SHP77 (cell line): ENCODE results near the gene TAF12.
"Not testable (repeated sequence)": the region's sequence is repeated elsewhere in the genome, so short reads cannot be mapped to it uniquely, and the experiment has no call there.

ENCODE experiments used
- DNase-seq, 2 experiments: peaks; one replicate each; lab custom pipeline; 2025; lab: John Stamatoyannopoulos, UW

The TAF12 gene

GRCh38 chr1:28645406-28645805 is 2.5 kb upstream of the TAF12 start:
- not testable (repeated sequence) for DNase-seq

- DNase-seq, result no peak
Observed at GRCh38 chr1:28644494-28644893, 1.6 kb upstream of the TAF12 start.

GRCh38 chr1:28642056-28642846 is 616 bp downstream of the TAF12 start:
- no peak for DNase-seq

- DNase-seq, result peak in 1 of 2 experiments; percentile 11
Observed at GRCh38 chr1:28640766-28641165, 2.1 kb downstream of the TAF12 start.

- no peak for DNase-seq
Observed at GRCh38 chr1:28632560-28632959, 10.3 kb downstream of the TAF12 start.

- DNase-seq, result no peak
Observed at GRCh38 chr1:28631713-28632112, 11.2 kb downstream of the TAF12 start.

- DNase-seq, result no peak
Observed at GRCh38 chr1:28613175-28613574, 29.7 kb downstream of the TAF12 start.

GRCh38 chr1:28606771-28607170 is 36.1 kb downstream of the TAF12 start:
- no peak for DNase-seq

- no peak for DNase-seq
Observed at GRCh38 chr1:28604962-28605361, 37.9 kb downstream of the TAF12 start.

GRCh38 chr1:28604411-28604810 is 38.5 kb downstream of the TAF12 start:
- DNase-seq, result no peak

GRCh38 chr1:28602536-28603439 is 40.1 kb downstream of the TAF12 start:
- peak; percentile 35 to 41 for DNase-seq

GRCh38 chr1:28601696-28602095 is 41.2 kb downstream of the TAF12 start:
- DNase-seq, result no peak

GRCh38 chr1:28596276-28596675 is 46.6 kb downstream of the TAF12 start:
- DNase-seq, result not testable (repeated sequence)

GRCh38 chr1:28595412-28596191 is 47.3 kb downstream of the TAF12 start:
- DNase-seq, result no peak

- not testable (repeated sequence) for DNase-seq
Observed at GRCh38 chr1:28594686-28595411, 48.0 kb downstream of the TAF12 start.

GRCh38 chr1:28593988-28594356 is 48.9 kb downstream of the TAF12 start:
- DNase-seq, result not testable (repeated sequence)

- DNase-seq, result no peak
Observed at GRCh38 chr1:28592321-28593071, 50.4 kb downstream of the TAF12 start.

GRCh38 chr1:28591708-28592320 is 51.1 kb downstream of the TAF12 start, which contains the start of gene RAB42:
Gene RAB42, plus strand, starts transcription at chr1:28592265. Its CDS starts 247 bp downstream, at chr1:28592512.
- DNase-seq, result no peak

GRCh38 chr1:28586585-28587391 is 56.1 kb downstream of the TAF12 start:
- DNase-seq, result not testable (repeated sequence)
